CD4-positive, alpha-beta T cell treated with Interleukin-1 beta for 1 hour (primary cell): ENCODE measurements around the gene MED12L.
"Not testable (repeated sequence)": the region's sequence is repeated elsewhere in the genome, so short reads cannot be mapped to it uniquely, and the experiment has no call there.

ENCODE experiments used
- DNase-seq, 2 donors: peaks; one replicate each; pipeline ENCODE4 v3.0.0-alpha.2; 2020 to 2022

The MED12L gene

GRCh38 chr3:151387432-151387831 is 302.0 kb downstream of the MED12L start:
- no peak for DNase-seq

- DNase-seq = no peak
These were observed 302.4 kb downstream of the MED12L start for GRCh38 chr3:151387842-151388241.

- no peak for DNase-seq
These were observed 306.3 kb downstream of the MED12L start for GRCh38 chr3:151391720-151392119.

- not testable (repeated sequence) for DNase-seq
These were observed 306.7 kb downstream of the MED12L start for GRCh38 chr3:151392191-151392590.

- no peak for DNase-seq
These were observed 307.8 kb downstream of the MED12L start for GRCh38 chr3:151393146-151393830.

- no peak for DNase-seq
These were observed 308.5 kb downstream of the MED12L start for GRCh38 chr3:151393941-151394340.

- DNase-seq = no peak
These were observed 309.1 kb downstream of the MED12L start for GRCh38 chr3:151394611-151395010.

- DNase-seq = peak in 1 of 2 donors; percentile 22
These were observed 310.3 kb downstream of the MED12L start for GRCh38 chr3:151395806-151396205.

GRCh38 chr3:151398895-151399294 is 313.4 kb downstream of the MED12L start:
- no peak for DNase-seq

- no peak for DNase-seq
These were observed 314.9 kb downstream of the MED12L start for GRCh38 chr3:151400341-151400740.

GRCh38 chr3:151402349-151402748 is 316.9 kb downstream of the MED12L start:
- DNase-seq = no peak

GRCh38 chr3:151403246-151403645 is 317.8 kb downstream of the MED12L start:
- no peak for DNase-seq

GRCh38 chr3:151404316-151404715 is 318.9 kb downstream of the MED12L start:
- DNase-seq = no peak

GRCh38 chr3:151407928-151408327 is 322.5 kb downstream of the MED12L start:
- DNase-seq = no peak

GRCh38 chr3:151410891-151411559 is 325.6 kb downstream of the MED12L start:
- no peak for DNase-seq

GRCh38 chr3:151412989-151413388 is 327.5 kb downstream of the MED12L start:
- no peak for DNase-seq

- DNase-seq = no peak
These were observed 329.8 kb downstream of the MED12L start for GRCh38 chr3:151415289-151415688.

- DNase-seq = no peak
These were observed 334.3 kb downstream of the MED12L start for GRCh38 chr3:151419806-151420205.

- DNase-seq = no peak
These were observed 336.5 kb downstream of the MED12L start for GRCh38 chr3:151421938-151422337.

GRCh38 chr3:151423091-151423490 is 337.6 kb downstream of the MED12L start:
- no peak for DNase-seq

GRCh38 chr3:151425627-151426340 is 340.3 kb downstream of the MED12L start:
- DNase-seq = no peak

- no peak for DNase-seq
These were observed 340.8 kb downstream of the MED12L start for GRCh38 chr3:151426341-151426657.

GRCh38 chr3:151428386-151428785 is 342.9 kb downstream of the MED12L start:
- DNase-seq = no peak

- DNase-seq = no peak
These were observed 345.5 kb downstream of the MED12L start for GRCh38 chr3:151430821-151431484.
